ENCODE results near the gene RBM26.

RBM26 gene

GRCh38 chr13:79405831-79406596 is at the start of gene RBM26:
TSS of gene RBM26 (minus strand) at chr13:79406255. CDS start at chr13:79405774, 481 bp downstream.
- no peaks in the 10 kb centered on the region for H3K27me3 ChIP-seq (ENCODE audit: control insufficient read depth, insufficient read depth, low read length)
- H3K36me3 ChIP-seq (ENCODE audit: control insufficient read depth, insufficient read depth, low read length), result no peaks in the 10 kb centered on the region
- H3K4me1 ChIP-seq (ENCODE audit: control insufficient read depth, insufficient read depth, low read length), result peaks cover 17% of the 10 kb centered on the region
- peak within 1 kb of the TSS; percentile 79 for H3K4me3 ChIP-seq (ENCODE audit: low read length)
- peak within 1 kb of the TSS; percentile 66 for H3K9ac ChIP-seq (ENCODE audit: low read length)
- H3K27ac ChIP-seq (ENCODE audit: low read depth, low read length), result peak within 1 kb of the TSS; percentile 94

- Histone ChIP-seq H3K27ac (ENCODE audit: low read depth, low read length) (no peak overlapping the region), H3K36me3 (ENCODE audit: control insufficient read depth, insufficient read depth, low read length) (no peaks in the 10 kb centered on the region), H3K4me1 (ENCODE audit: control insufficient read depth, insufficient read depth, low read length) (no peaks in the 10 kb centered on the region), H3K27me3 (ENCODE audit: control insufficient read depth, insufficient read depth, low read length) (no peaks in the 10 kb centered on the region), H3K4me3 (ENCODE audit: low read length) (no peak overlapping the region), H3K9ac (ENCODE audit: low read length) (no peak overlapping the region)
Observed at GRCh38 chr13:79455331-79455730, 49.3 kb upstream of the RBM26 start.

- Histone ChIP-seq H3K27ac (ENCODE audit: low read depth, low read length) (no peak overlapping the region), H3K27me3 (ENCODE audit: control insufficient read depth, insufficient read depth, low read length) (no peaks in the 10 kb centered on the region), H3K4me3 (ENCODE audit: low read length) (no peak overlapping the region), H3K9ac (ENCODE audit: low read length) (no peak overlapping the region), H3K36me3 (ENCODE audit: control insufficient read depth, insufficient read depth, low read length) (no peaks in the 10 kb centered on the region), H3K4me1 (ENCODE audit: control insufficient read depth, insufficient read depth, low read length) (no peaks in the 10 kb centered on the region)
Observed at GRCh38 chr13:79452239-79452913, 46.3 kb upstream of the RBM26 start.

- Histone ChIP-seq H3K27ac (ENCODE audit: low read depth, low read length) (no peak overlapping the region), H3K4me1 (ENCODE audit: control insufficient read depth, insufficient read depth, low read length) (no peaks in the 10 kb centered on the region), H3K4me3 (ENCODE audit: low read length) (no peak overlapping the region), H3K27me3 (ENCODE audit: control insufficient read depth, insufficient read depth, low read length) (no peaks in the 10 kb centered on the region), H3K36me3 (ENCODE audit: control insufficient read depth, insufficient read depth, low read length) (no peaks in the 10 kb centered on the region), H3K9ac (ENCODE audit: low read length) (no peak overlapping the region)
Observed at GRCh38 chr13:79451500-79451962, 45.5 kb upstream of the RBM26 start.

- Histone ChIP-seq H3K36me3 (ENCODE audit: control insufficient read depth, insufficient read depth, low read length) (no peaks in the 10 kb centered on the region), H3K9ac (ENCODE audit: low read length) (no peak overlapping the region), H3K27ac (ENCODE audit: low read depth, low read length) (no peak overlapping the region), H3K4me1 (ENCODE audit: control insufficient read depth, insufficient read depth, low read length) (no peaks in the 10 kb centered on the region), H3K27me3 (ENCODE audit: control insufficient read depth, insufficient read depth, low read length) (no peaks in the 10 kb centered on the region), H3K4me3 (ENCODE audit: low read length) (no peak overlapping the region)
Observed at GRCh38 chr13:79450110-79450509, 44.1 kb upstream of the RBM26 start.

- no peak overlapping the region for H3K4me3 ChIP-seq (ENCODE audit: low read length)
- H3K36me3 ChIP-seq (ENCODE audit: control insufficient read depth, insufficient read depth, low read length), result no peaks in the 10 kb centered on the region
- H3K27ac ChIP-seq (ENCODE audit: low read depth, low read length), result no peak overlapping the region
- H3K27me3 ChIP-seq (ENCODE audit: control insufficient read depth, insufficient read depth, low read length), result no peaks in the 10 kb centered on the region
- no peaks in the 10 kb centered on the region for H3K4me1 ChIP-seq (ENCODE audit: control insufficient read depth, insufficient read depth, low read length)
- no peak overlapping the region for H3K9ac ChIP-seq (ENCODE audit: low read length)
Observed at GRCh38 chr13:79448413-79448812, 42.4 kb upstream of the RBM26 start.

GRCh38 chr13:79447741-79448140 is 41.7 kb upstream of the RBM26 start:
- Histone ChIP-seq H3K36me3 (ENCODE audit: control insufficient read depth, insufficient read depth, low read length) (no peaks in the 10 kb centered on the region), H3K4me3 (ENCODE audit: low read length) (no peak overlapping the region), H3K4me1 (ENCODE audit: control insufficient read depth, insufficient read depth, low read length) (no peaks in the 10 kb centered on the region), H3K9ac (ENCODE audit: low read length) (no peak overlapping the region), H3K27ac (ENCODE audit: low read depth, low read length) (no peak overlapping the region), H3K27me3 (ENCODE audit: control insufficient read depth, insufficient read depth, low read length) (no peaks in the 10 kb centered on the region)

GRCh38 chr13:79447141-79447540 is 41.1 kb upstream of the RBM26 start:
- no peaks in the 10 kb centered on the region for H3K4me1 ChIP-seq (ENCODE audit: control insufficient read depth, insufficient read depth, low read length)
- H3K27me3 ChIP-seq (ENCODE audit: control insufficient read depth, insufficient read depth, low read length), result no peaks in the 10 kb centered on the region
- H3K9ac ChIP-seq (ENCODE audit: low read length), result no peak overlapping the region
- H3K27ac ChIP-seq (ENCODE audit: low read depth, low read length), result no peak overlapping the region
- no peak overlapping the region for H3K4me3 ChIP-seq (ENCODE audit: low read length)
- H3K36me3 ChIP-seq (ENCODE audit: control insufficient read depth, insufficient read depth, low read length), result no peaks in the 10 kb centered on the region

- no peaks in the 10 kb centered on the region for H3K27me3 ChIP-seq (ENCODE audit: control insufficient read depth, insufficient read depth, low read length)
- H3K36me3 ChIP-seq (ENCODE audit: control insufficient read depth, insufficient read depth, low read length), result no peaks in the 10 kb centered on the region
- no peak overlapping the region for H3K27ac ChIP-seq (ENCODE audit: low read depth, low read length)
- H3K4me1 ChIP-seq (ENCODE audit: control insufficient read depth, insufficient read depth, low read length), result no peaks in the 10 kb centered on the region
- H3K9ac ChIP-seq (ENCODE audit: low read length), result no peak overlapping the region
- H3K4me3 ChIP-seq (ENCODE audit: low read length), result no peak overlapping the region
Observed at GRCh38 chr13:79445968-79446645, 40.1 kb upstream of the RBM26 start.

GRCh38 chr13:79442706-79443105 is 36.7 kb upstream of the RBM26 start:
- Histone ChIP-seq H3K27ac (ENCODE audit: low read depth, low read length) (no peak overlapping the region), H3K36me3 (ENCODE audit: control insufficient read depth, insufficient read depth, low read length) (no peaks in the 10 kb centered on the region), H3K4me3 (ENCODE audit: low read length) (no peak overlapping the region), H3K27me3 (ENCODE audit: control insufficient read depth, insufficient read depth, low read length) (no peaks in the 10 kb centered on the region), H3K9ac (ENCODE audit: low read length) (no peak overlapping the region), H3K4me1 (ENCODE audit: control insufficient read depth, insufficient read depth, low read length) (no peaks in the 10 kb centered on the region)

GRCh38 chr13:79442221-79442620 is 36.2 kb upstream of the RBM26 start:
- no peak overlapping the region for H3K27ac ChIP-seq (ENCODE audit: low read depth, low read length)

GRCh38 chr13:79440958-79441528 is 35.0 kb upstream of the RBM26 start:
- Histone ChIP-seq H3K4me1 (ENCODE audit: control insufficient read depth, insufficient read depth, low read length) (no peaks in the 10 kb centered on the region), H3K27ac (ENCODE audit: low read depth, low read length) (no peak overlapping the region), H3K4me3 (ENCODE audit: low read length) (no peak overlapping the region), H3K36me3 (ENCODE audit: control insufficient read depth, insufficient read depth, low read length) (no peaks in the 10 kb centered on the region), H3K27me3 (ENCODE audit: control insufficient read depth, insufficient read depth, low read length) (no peaks in the 10 kb centered on the region), H3K9ac (ENCODE audit: low read length) (no peak overlapping the region)

More at GRCh38 chr13:79442221-79442620, 36.2 kb upstream of the RBM26 start:
- H3K9ac ChIP-seq (ENCODE audit: low read length), result no peak overlapping the region
- no peaks in the 10 kb centered on the region for H3K36me3 ChIP-seq (ENCODE audit: control insufficient read depth, insufficient read depth, low read length)
- no peaks in the 10 kb centered on the region for H3K4me1 ChIP-seq (ENCODE audit: control insufficient read depth, insufficient read depth, low read length)
- no peaks in the 10 kb centered on the region for H3K27me3 ChIP-seq (ENCODE audit: control insufficient read depth, insufficient read depth, low read length)
- H3K4me3 ChIP-seq (ENCODE audit: low read length), result no peak overlapping the region
